ENCODE results near the gene RARB.

The RARB gene

DNA sequence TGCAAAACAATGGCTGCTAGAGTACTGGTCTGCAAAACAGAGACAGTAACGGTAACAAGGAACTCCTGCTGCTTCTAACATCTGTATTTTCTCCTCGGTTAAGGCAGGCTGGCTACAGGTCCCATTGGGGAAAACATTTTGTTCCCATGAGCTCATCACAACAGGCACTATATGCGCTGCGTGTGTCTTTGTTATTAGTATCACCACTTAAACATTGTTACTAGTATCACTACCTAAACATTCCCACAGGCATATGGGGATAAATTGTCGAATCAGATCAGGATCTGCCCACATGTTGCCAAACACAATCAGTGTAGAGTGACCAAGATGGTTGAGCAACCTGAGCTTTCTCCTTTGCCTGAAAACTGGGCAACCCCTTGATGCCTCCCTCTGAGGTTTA is 159.5 kb downstream of the RARB start:
- no peak overlapping the region for H3K4me3 ChIP-seq (ENCODE audit: low read depth, low read length)
- DNase-seq (ENCODE audit: low read depth, low spot score): peak; percentile 84
- in situ Hi-C loops (cut with HindIII; ENCODE audit: low sequenced_read_pairs): no loop called here
- TF ChIP-seq, protein P1, sequence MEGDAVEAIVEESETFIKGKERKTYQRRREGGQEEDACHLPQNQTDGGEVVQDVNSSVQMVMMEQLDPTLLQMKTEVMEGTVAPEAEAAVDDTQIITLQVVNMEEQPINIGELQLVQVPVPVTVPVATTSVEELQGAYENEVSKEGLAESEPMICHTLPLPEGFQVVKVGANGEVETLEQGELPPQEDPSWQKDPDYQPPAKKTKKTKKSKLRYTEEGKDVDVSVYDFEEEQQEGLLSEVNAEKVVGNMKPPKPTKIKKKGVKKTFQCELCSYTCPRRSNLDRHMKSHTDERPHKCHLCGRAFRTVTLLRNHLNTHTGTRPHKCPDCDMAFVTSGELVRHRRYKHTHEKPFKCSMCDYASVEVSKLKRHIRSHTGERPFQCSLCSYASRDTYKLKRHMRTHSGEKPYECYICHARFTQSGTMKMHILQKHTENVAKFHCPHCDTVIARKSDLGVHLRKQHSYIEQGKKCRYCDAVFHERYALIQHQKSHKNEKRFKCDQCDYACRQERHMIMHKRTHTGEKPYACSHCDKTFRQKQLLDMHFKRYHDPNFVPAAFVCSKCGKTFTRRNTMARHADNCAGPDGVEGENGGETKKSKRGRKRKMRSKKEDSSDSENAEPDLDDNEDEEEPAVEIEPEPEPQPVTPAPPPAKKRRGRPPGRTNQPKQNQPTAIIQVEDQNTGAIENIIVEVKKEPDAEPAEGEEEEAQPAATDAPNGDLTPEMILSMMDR (IDR thresholded peaks at IDR 0.05; ENCODE audit: low read depth, low read length): no peak

DNA sequence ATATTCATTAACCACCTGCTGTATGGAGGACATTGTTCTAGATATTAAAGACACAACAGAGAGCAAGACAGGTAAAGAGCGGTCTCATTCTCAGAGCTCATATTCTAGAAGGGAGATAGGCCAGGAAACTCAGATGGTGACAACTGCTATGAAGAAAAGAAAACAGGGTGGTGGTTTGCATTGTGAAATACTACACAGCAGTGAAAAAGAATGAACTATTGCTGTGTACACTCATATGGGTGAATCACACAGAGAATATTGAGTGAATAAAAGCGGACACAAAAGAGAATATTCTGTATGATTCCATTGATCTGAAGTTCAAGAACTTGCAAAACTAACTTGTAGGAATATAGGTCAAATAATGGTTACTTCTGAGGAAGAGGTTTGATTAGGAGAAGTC is 159.9 kb downstream of the RARB start:
- DNase-seq (ENCODE audit: low read depth, low spot score): no peak
- H3K4me3 ChIP-seq (ENCODE audit: low read depth, low read length): no peak overlapping the region
- TF ChIP-seq, protein P1 (IDR thresholded peaks at IDR 0.05; ENCODE audit: low read depth, low read length): no peak
- in situ Hi-C loops (cut with HindIII; ENCODE audit: low sequenced_read_pairs): no loop called here

DNA sequence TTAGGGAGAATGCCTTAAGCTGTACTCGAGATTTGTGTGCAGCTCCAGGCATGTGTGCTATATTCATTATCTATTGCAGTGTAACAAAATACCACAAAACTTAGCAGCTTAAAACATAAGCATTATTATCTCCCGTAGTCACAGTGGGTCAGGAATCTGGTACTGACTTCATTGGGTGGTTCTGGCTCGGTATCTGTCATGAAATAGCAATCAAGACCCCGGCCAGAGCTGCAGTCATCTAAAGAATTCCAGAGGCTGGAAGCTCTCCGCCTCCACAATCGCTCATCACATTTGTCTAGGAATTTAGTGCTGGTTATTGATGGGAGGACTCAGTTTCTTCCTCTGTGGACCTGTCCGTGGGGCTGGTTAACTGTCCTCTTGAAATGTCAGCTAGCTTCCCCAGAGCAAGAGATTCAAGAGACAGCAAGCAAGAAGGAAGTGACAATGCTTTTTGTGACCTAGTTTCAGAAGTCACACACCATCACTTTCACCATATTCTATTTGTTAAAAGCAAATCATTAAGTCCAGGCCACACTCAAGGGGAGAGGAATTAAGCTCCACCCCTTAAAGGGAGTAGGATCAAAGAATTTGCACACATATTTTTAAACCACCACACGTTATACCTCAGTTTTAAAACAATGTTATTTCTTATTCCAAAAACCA is 160.5 kb downstream of the RARB start:
- in situ Hi-C loops (cut with HindIII; ENCODE audit: low sequenced_read_pairs): no loop called here
- DNase-seq (ENCODE audit: low read depth, low spot score): no peak

DNA sequence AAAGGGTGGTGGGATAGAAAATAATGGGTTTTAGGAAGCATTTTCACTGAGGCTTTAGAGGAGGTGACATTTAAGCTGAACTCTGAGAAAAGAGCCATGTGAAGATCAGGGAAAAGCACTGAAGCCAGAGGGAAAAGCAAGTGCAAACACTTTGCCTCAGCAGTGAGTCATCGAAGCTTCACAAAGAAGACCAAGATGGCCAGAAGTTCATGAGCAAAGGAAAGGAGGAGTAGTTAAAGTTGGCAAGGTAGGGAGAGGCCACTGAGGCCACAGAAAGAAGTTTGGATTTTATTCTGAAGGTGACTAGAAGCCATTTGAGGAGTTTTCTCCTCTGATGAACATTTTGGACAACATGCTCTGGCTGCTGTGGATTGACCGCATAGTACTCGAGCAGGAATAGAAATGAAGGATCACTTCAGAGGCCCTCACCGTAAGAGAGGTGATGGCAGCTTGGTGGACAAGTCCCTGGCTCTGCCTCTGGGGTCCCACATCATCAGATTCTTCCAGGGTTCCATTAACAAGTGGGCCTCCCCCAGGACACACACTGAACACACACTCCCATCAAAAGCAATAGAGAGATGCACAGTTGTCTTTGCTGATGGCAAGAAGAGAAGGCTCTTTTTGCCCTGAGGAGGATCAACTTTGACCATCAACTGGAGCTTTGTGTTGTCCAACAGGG is 161.2 kb downstream of the RARB start:
- in situ Hi-C loops (cut with HindIII; ENCODE audit: low sequenced_read_pairs): no loop called here
- TF ChIP-seq, protein P1 (IDR thresholded peaks at IDR 0.05; ENCODE audit: low read depth, low read length): no peak
- peak; percentile 23 for DNase-seq (ENCODE audit: low read depth, low spot score)
- H3K4me3 ChIP-seq (ENCODE audit: low read depth, low read length): no peak overlapping the region

More for the DNA sequence above, 160.5 kb downstream of the RARB start:
- TF ChIP-seq, protein P1 (IDR thresholded peaks at IDR 0.05; ENCODE audit: low read depth, low read length): no peak
- no peak overlapping the region for H3K4me3 ChIP-seq (ENCODE audit: low read depth, low read length)

DNA sequence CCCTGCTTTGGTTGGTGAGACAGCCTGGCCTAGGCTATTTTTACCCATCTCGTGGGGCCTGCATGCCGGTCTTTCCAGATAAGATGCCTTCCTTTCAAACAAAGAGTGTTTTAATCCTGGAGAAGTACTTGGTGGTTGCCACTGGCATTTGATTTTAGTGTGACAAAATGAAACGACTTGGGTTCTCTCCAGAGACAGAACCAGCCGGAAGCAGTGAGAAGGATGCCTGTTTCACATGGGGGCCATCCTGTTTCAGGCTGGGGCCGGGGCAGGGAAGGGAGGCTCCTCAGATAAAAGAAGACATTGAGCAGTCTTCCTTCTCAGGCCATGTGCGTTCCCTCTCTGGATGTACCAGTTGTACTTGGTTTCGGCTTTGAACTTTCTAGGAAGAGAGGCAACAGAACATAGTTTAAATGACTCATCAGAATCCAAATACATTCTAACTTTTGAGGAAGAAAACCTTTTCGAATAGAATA is 161.8 kb downstream of the RARB start:
- in situ Hi-C loops (cut with HindIII; ENCODE audit: low sequenced_read_pairs): no loop called here
- H3K4me3 ChIP-seq (ENCODE audit: low read depth, low read length): no peak overlapping the region
- TF ChIP-seq, protein P1 (IDR thresholded peaks at IDR 0.05; ENCODE audit: low read depth, low read length): no peak
- DNase-seq (ENCODE audit: low read depth, low spot score): peak; percentile 41

DNA sequence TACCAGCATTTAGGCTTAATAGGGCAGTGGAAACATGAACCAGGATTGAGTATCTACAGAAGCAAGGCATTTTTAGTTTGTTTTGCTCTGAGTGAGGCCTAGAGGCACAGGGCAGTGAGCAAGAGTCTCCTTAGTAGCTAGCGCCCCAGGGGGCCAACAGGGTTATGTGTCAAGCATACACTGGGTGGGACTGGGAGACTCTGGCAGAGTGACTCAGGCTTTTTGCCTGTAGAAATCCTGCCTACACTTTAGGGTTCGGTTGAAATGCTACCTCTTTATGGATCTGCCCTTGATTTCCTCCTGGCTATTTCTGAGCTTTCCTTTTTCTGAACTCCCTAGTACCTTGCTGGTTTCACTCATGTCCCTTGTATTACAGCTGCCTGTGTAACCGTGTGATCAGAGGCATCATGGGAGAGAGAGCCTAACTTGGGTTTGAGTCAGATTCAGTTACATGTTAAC is 164.5 kb downstream of the RARB start:
- DNase-seq (ENCODE audit: low read depth, low spot score): peak; percentile 85
- TF ChIP-seq, protein P1 (IDR thresholded peaks at IDR 0.05; ENCODE audit: low read depth, low read length): no peak
- no peak overlapping the region for H3K4me3 ChIP-seq (ENCODE audit: low read depth, low read length)
- in situ Hi-C loops (cut with HindIII; ENCODE audit: low sequenced_read_pairs): no loop called here
